ENCODE data around the gene BMPER. TPM values are rescaled to one million over a fixed set of nuclear protein-coding genes. Genes with fewer than 3 reads are reported as not detected.

Gene BMPER
- polyA plus RNA-seq, 1 of the 3 experiments (the other 2 are of a cell fraction) = 20.0 TPM

DNA sequence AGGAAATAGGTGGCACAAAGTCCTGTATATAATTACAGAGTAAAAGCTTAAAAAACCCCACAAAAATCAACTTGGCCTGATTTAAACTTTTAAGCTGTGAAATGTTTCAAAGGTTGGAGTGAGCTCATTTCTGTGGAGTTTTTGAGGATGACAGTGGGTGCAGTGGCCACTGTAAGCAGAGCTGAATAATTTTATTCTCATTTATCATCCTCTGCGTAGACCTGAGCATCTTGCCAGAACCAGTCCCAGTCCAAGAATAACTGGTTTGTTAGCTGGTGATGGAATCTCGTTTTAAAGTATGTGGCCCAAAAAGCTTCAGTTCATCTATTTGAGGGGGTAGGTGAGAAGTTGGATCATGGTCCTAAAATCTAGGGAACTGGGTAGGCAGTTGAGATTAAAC lies 4.4 kb downstream of the BMPER start:
- H3K4me3 ChIP-seq (ENCODE audit: low read depth in 2 of 2, low read length in 1 of 2) = no peak overlapping the region
- H3K27ac ChIP-seq (ENCODE audit: low read depth in 2 of 2, low read length in 1 of 2) = peak overlapping the region in 1 of 2 experiments; percentile 36; a peak in 1 of 4 replicates
- POLR2A ChIA-PET = no interaction called here
- no peaks in the 10 kb centered on the region for H4K20me1 ChIP-seq (ENCODE audit: insufficient read depth)
- H3K9ac ChIP-seq = peak overlapping the region; percentile 18; the same call in 1 of the 2 replicates
- CTCF ChIA-PET = interaction anchor here (0.7 to 8.6 kb wide), 13 partner anchors 11 to 725 kb away, joined by 3 to 97 read pairs (median 5); no protein-coding TSS in a partner anchor
- peak overlapping the region; percentile 15; the same call in 1 of the 2 replicates for H3K4me2 ChIP-seq
- peak overlapping the region; percentile 11; the same call in 1 of the 2 replicates for H2AFZ ChIP-seq (ENCODE audit: low read depth)
- H3K79me2 ChIP-seq (ENCODE audit: insufficient read depth) = peaks cover 3% of the 10 kb centered on the region; the same call in 1 of the 2 replicates
- H3F3A ChIP-seq (replicated peaks; ENCODE audit: insufficient read depth) = peaks cover 6% of the 10 kb centered on the region
- WGBS (ENCODE audit: low lambda C conversion rate) = 41% methylated on average over 2 of the region's 2 CpGs
- H3K9me3 ChIP-seq = no peaks in the 10 kb centered on the region
- no peak for DNase-seq
- H3K9me2 ChIP-seq = no peaks in the 10 kb centered on the region
- H3K36me3 ChIP-seq (replicated peaks in 1 of 2; ENCODE audit: control insufficient read depth in 1 of 2, insufficient read depth in 2 of 2, low read length in 1 of 2) = no peaks in the 10 kb centered on the region
- no peaks in the 10 kb centered on the region for H3K27me3 ChIP-seq (ENCODE audit: insufficient read depth)
- H3K4me1 ChIP-seq (ENCODE audit: control insufficient read depth in 1 of 2, insufficient read depth in 2 of 2, low read depth in 1 of 2, low read length in 1 of 2) = peaks cover 8 to 13% of the 10 kb centered on the region in 2 experiments; a peak in 2 of 4 replicates
- TF ChIP-seq RAD21 (IDR thresholded peaks at IDR 0.05; ENCODE audit: low read length) (no peak), GABPA (IDR thresholded peaks at IDR 0.05; ENCODE audit: low read depth) (no peak), RXRA (IDR thresholded peaks at IDR 0.05; ENCODE audit: borderline replicate concordance, low read depth) (no peak), YY1 (IDR thresholded peaks at IDR 0.05; ENCODE audit: low read depth) (no peak), FOXJ3 (CRISPR knock-in tag; IDR thresholded peaks at IDR 0.05) (no peak), TEAD4 (IDR thresholded peaks at IDR 0.05; ENCODE audit: borderline replicate concordance, insufficient read depth) (no peak), FOXM1 (IDR thresholded peaks at IDR 0.05; ENCODE audit: low read depth) (no peak), RCOR1 (IDR thresholded peaks at IDR 0.05; ENCODE audit: low read length) (no peak), SIN3A (IDR thresholded peaks at IDR 0.05; ENCODE audit: borderline replicate concordance, low read depth, low read length) (no peak), NFIC (IDR thresholded peaks at IDR 0.05; ENCODE audit: borderline replicate concordance) (peak; percentile 47; the same call in 1 of the 2 replicates), MEF2A (IDR thresholded peaks at IDR 0.05; ENCODE audit: borderline replicate concordance, low read depth) (no peak), CHD2 (IDR thresholded peaks at IDR 0.05; ENCODE audit: low read length, partially characterized antibody) (no peak), TCF12 (IDR thresholded peaks at IDR 0.05) (peak; percentile 7; the same call in 1 of the 2 replicates)
- TF ChIP-seq, protein P1, sequence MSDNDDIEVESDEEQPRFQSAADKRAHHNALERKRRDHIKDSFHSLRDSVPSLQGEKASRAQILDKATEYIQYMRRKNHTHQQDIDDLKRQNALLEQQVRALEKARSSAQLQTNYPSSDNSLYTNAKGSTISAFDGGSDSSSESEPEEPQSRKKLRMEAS (IDR thresholded peaks at IDR 0.05; ENCODE audit: low read depth) = no peak
- TF ChIP-seq, protein P2, sequence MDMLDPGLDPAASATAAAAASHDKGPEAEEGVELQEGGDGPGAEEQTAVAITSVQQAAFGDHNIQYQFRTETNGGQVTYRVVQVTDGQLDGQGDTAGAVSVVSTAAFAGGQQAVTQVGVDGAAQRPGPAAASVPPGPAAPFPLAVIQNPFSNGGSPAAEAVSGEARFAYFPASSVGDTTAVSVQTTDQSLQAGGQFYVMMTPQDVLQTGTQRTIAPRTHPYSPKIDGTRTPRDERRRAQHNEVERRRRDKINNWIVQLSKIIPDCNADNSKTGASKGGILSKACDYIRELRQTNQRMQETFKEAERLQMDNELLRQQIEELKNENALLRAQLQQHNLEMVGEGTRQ (IDR thresholded peaks at IDR 0.05; ENCODE audit: borderline replicate concordance, low read depth, low read length) = no peak
- TF ChIP-seq, protein P3, sequence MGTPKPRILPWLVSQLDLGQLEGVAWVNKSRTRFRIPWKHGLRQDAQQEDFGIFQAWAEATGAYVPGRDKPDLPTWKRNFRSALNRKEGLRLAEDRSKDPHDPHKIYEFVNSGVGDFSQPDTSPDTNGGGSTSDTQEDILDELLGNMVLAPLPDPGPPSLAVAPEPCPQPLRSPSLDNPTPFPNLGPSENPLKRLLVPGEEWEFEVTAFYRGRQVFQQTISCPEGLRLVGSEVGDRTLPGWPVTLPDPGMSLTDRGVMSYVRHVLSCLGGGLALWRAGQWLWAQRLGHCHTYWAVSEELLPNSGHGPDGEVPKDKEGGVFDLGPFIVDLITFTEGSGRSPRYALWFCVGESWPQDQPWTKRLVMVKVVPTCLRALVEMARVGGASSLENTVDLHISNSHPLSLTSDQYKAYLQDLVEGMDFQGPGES (IDR thresholded peaks at IDR 0.05; ENCODE audit: low read depth, low read length) = no peak
- TF ChIP-seq, protein P4, sequence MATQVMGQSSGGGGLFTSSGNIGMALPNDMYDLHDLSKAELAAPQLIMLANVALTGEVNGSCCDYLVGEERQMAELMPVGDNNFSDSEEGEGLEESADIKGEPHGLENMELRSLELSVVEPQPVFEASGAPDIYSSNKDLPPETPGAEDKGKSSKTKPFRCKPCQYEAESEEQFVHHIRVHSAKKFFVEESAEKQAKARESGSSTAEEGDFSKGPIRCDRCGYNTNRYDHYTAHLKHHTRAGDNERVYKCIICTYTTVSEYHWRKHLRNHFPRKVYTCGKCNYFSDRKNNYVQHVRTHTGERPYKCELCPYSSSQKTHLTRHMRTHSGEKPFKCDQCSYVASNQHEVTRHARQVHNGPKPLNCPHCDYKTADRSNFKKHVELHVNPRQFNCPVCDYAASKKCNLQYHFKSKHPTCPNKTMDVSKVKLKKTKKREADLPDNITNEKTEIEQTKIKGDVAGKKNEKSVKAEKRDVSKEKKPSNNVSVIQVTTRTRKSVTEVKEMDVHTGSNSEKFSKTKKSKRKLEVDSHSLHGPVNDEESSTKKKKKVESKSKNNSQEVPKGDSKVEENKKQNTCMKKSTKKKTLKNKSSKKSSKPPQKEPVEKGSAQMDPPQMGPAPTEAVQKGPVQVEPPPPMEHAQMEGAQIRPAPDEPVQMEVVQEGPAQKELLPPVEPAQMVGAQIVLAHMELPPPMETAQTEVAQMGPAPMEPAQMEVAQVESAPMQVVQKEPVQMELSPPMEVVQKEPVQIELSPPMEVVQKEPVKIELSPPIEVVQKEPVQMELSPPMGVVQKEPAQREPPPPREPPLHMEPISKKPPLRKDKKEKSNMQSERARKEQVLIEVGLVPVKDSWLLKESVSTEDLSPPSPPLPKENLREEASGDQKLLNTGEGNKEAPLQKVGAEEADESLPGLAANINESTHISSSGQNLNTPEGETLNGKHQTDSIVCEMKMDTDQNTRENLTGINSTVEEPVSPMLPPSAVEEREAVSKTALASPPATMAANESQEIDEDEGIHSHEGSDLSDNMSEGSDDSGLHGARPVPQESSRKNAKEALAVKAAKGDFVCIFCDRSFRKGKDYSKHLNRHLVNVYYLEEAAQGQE (IDR thresholded peaks at IDR 0.05; ENCODE audit: low read depth, low read length) = no peak
- TF ChIP-seq, protein P5, sequence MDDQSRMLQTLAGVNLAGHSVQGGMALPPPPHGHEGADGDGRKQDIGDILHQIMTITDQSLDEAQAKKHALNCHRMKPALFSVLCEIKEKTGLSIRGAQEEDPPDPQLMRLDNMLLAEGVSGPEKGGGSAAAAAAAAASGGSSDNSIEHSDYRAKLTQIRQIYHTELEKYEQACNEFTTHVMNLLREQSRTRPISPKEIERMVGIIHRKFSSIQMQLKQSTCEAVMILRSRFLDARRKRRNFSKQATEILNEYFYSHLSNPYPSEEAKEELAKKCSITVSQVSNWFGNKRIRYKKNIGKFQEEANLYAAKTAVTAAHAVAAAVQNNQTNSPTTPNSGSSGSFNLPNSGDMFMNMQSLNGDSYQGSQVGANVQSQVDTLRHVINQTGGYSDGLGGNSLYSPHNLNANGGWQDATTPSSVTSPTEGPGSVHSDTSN (IDR thresholded peaks at IDR 0.05) = peak; percentile 38; the same call in 1 of the 2 replicates
- TF ChIP-seq, protein P6, sequence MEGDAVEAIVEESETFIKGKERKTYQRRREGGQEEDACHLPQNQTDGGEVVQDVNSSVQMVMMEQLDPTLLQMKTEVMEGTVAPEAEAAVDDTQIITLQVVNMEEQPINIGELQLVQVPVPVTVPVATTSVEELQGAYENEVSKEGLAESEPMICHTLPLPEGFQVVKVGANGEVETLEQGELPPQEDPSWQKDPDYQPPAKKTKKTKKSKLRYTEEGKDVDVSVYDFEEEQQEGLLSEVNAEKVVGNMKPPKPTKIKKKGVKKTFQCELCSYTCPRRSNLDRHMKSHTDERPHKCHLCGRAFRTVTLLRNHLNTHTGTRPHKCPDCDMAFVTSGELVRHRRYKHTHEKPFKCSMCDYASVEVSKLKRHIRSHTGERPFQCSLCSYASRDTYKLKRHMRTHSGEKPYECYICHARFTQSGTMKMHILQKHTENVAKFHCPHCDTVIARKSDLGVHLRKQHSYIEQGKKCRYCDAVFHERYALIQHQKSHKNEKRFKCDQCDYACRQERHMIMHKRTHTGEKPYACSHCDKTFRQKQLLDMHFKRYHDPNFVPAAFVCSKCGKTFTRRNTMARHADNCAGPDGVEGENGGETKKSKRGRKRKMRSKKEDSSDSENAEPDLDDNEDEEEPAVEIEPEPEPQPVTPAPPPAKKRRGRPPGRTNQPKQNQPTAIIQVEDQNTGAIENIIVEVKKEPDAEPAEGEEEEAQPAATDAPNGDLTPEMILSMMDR (IDR thresholded peaks at IDR 0.05) = no peak
- TF ChIP-seq, protein P7, sequence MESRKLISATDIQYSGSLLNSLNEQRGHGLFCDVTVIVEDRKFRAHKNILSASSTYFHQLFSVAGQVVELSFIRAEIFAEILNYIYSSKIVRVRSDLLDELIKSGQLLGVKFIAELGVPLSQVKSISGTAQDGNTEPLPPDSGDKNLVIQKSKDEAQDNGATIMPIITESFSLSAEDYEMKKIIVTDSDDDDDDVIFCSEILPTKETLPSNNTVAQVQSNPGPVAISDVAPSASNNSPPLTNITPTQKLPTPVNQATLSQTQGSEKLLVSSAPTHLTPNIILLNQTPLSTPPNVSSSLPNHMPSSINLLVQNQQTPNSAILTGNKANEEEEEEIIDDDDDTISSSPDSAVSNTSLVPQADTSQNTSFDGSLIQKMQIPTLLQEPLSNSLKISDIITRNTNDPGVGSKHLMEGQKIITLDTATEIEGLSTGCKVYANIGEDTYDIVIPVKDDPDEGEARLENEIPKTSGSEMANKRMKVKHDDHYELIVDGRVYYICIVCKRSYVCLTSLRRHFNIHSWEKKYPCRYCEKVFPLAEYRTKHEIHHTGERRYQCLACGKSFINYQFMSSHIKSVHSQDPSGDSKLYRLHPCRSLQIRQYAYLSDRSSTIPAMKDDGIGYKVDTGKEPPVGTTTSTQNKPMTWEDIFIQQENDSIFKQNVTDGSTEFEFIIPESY (IDR thresholded peaks at IDR 0.05; ENCODE audit: borderline replicate concordance, low read depth) = no peak
- TF ChIP-seq, protein P8, sequence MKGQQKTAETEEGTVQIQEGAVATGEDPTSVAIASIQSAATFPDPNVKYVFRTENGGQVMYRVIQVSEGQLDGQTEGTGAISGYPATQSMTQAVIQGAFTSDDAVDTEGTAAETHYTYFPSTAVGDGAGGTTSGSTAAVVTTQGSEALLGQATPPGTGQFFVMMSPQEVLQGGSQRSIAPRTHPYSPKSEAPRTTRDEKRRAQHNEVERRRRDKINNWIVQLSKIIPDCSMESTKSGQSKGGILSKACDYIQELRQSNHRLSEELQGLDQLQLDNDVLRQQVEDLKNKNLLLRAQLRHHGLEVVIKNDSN (IDR thresholded peaks at IDR 0.05; ENCODE audit: borderline replicate concordance, low read depth) = no peak
